Activated CD8-positive, alpha-beta T cell treated with anti-CD3 and anti-CD28 coated beads for 36 hours (primary cell): Measurements from ENCODE around the gene CACUL1. TPM values are rescaled to one million over a fixed set of nuclear protein-coding genes. Genes with fewer than 3 reads are reported as not detected.

Experiments used
- ATAC-seq: fragments of 200-7000 bp; cut with Tn5 transposase; one replicate; pipeline ENCODE4 v1.10.0; 2021; ENCODE audit warnings: mild to moderate bottlenecking, moderate library complexity
- CTCF ChIA-PET: fragments of 350-600 bp; sonication (Branson Sonifier 250); formaldehyde crosslinking; loops from one replicate; lab custom pipeline; 2021; ENCODE audit warnings: antibody characterized with exemption; lab: Charles Lee
- POLR2A ChIA-PET: fragments of 350-600 bp; sonication (Branson Sonifier 250); formaldehyde crosslinking; loops from one replicate; lab custom pipeline; 2021; ENCODE audit warnings: antibody characterized with exemption; lab: Charles Lee
- DNase-seq: peaks from one replicate; pipeline ENCODE4 v3.0.0-alpha.2; 2020
- H3K27ac Mint-ChIP-seq: one replicate; pipeline ENCODE4 v1.8.0; 2021; ENCODE audit warnings: mild to moderate bottlenecking, mixed read lengths
- H3K27me3 Mint-ChIP-seq: one replicate; pipeline ENCODE4 v1.8.0; 2021; ENCODE audit warnings: mixed read lengths
- H3K36me3 Mint-ChIP-seq: one replicate; pipeline ENCODE4 v1.8.0; 2021; ENCODE audit warnings: low read depth, mixed read lengths
- H3K4me1 Mint-ChIP-seq: one replicate; pipeline ENCODE4 v1.8.0; 2021; ENCODE audit warnings: low read depth, mixed read lengths
- H3K4me3 Mint-ChIP-seq: one replicate; pipeline ENCODE4 v1.8.0; 2021; ENCODE audit warnings: mild to moderate bottlenecking, moderate library complexity, mixed read lengths
- H3K9me3 Mint-ChIP-seq: one replicate; pipeline ENCODE4 v1.8.0; 2021; ENCODE audit warnings: mixed read lengths
- intact Hi-C: fragments of 100-400 bp; cut with micrococcal nuclease; formaldehyde crosslinking; loops from one replicate; pipeline ENCODE4 v1.10.0; 2022
- total RNA-seq, 2 experiments: library from RNA; stranded (reverse); gene quantifications; one replicate each; pipeline ENCODE4 v1.2.3, GENCODE V29; 2021
- TF ChIP-seq, protein P1 (sequence below): fragments of 200-600 bp; IDR thresholded peaks from one replicate; pipeline ENCODE4 v1.8.0; 2022; ENCODE audit warnings: antibody characterized with exemption, mild to moderate bottlenecking

The CACUL1 gene
- total RNA-seq, 2 experiments from 2014 or later: 25.6 to 26.1 TPM

DNA sequence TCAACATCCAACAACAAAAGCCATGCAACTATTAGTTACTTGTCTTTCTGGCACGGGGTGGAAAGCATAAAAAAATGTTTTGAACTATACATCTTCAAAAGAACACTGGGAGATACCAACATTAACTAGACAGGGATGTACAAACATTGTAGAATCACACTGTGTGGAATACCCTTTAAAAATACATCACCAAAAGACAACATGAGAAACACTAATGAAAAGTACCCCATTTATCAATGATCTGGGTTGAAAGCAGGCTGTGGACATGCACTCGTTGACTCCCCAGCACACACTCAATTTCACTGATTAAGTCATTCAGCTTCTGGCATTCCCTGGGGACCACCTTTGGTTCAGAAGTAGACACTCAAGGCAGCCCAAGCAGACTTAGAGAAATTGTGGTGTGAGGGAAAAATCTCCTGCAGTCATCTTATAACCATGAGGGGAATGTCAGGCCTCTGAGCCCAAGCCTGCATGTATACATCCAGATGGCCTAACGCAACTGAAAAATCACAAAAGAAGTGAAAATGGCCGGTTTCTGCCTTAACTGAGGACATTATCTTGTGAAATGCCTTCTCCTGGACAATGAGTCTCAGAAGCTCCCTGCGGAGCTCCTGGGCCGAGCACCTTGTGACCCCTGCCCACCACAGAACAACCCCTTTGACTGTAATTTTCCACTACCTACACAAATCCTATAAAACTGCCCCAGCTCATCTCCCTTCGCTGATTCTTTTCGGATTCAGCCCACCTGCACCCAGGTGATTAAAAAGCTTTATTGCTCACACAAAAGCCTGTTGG is 53.0 kb downstream of the CACUL1 start:
- DNase-seq (no peak), ATAC-seq (no peak)
- ChIA-PET POLR2A (interaction anchor here (0.6 kb wide), 2 partner anchors 16 to 66 kb away, joined by 3 to 6 read pairs; no protein-coding TSS in a partner anchor), CTCF (interaction anchor here (1.0 to 1.5 kb wide), 2 partner anchors 18 to 133 kb away, joined by 4 to 5 read pairs; no protein-coding TSS in a partner anchor)
- Mint-ChIP-seq H3K36me3 (peaks cover 26% of the 10 kb centered on the region), H3K27me3 (no peaks in the 10 kb centered on the region), H3K9me3 (no peaks in the 10 kb centered on the region), H3K27ac (no peak overlapping the region), H3K4me1 (peaks cover 45% of the 10 kb centered on the region), H3K4me3 (no peak overlapping the region)
- TF ChIP-seq, protein P1, sequence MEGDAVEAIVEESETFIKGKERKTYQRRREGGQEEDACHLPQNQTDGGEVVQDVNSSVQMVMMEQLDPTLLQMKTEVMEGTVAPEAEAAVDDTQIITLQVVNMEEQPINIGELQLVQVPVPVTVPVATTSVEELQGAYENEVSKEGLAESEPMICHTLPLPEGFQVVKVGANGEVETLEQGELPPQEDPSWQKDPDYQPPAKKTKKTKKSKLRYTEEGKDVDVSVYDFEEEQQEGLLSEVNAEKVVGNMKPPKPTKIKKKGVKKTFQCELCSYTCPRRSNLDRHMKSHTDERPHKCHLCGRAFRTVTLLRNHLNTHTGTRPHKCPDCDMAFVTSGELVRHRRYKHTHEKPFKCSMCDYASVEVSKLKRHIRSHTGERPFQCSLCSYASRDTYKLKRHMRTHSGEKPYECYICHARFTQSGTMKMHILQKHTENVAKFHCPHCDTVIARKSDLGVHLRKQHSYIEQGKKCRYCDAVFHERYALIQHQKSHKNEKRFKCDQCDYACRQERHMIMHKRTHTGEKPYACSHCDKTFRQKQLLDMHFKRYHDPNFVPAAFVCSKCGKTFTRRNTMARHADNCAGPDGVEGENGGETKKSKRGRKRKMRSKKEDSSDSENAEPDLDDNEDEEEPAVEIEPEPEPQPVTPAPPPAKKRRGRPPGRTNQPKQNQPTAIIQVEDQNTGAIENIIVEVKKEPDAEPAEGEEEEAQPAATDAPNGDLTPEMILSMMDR: no peak
- intact Hi-C loops: no loop called here

GRCh38 chr10:118698421-118698820 is 56.3 kb downstream of the CACUL1 start:
- Mint-ChIP-seq H3K9me3 (no peaks in the 10 kb centered on the region), H3K27me3 (no peaks in the 10 kb centered on the region), H3K4me3 (peak overlapping the region; percentile 22), H3K27ac (peak overlapping the region; percentile 57), H3K4me1 (peaks cover 50% of the 10 kb centered on the region), H3K36me3 (peaks cover 28% of the 10 kb centered on the region)
- ATAC-seq (peak; percentile 100), DNase-seq (peak; percentile 94)
- CTCF ChIA-PET: interaction anchor here (0.9 to 1.7 kb wide), 3 partner anchors 14 to 130 kb away, joined by 3 to 6 read pairs (median 5); no protein-coding TSS in a partner anchor
- intact Hi-C loops: no loop called here
- TF ChIP-seq, protein P1: no peak
- POLR2A ChIA-PET: interaction anchor here (0.9 kb wide), 1 partner anchor 11 kb away, joined by 3 read pairs; no protein-coding TSS in a partner anchor

- H3K27ac Mint-ChIP-seq: no peak overlapping the region
- no peak for DNase-seq
- no peaks in the 10 kb centered on the region for H3K27me3 Mint-ChIP-seq
- intact Hi-C loops: no loop called here
- POLR2A ChIA-PET: no interaction called here
- peaks cover 23% of the 10 kb centered on the region for H3K36me3 Mint-ChIP-seq
- H3K4me3 Mint-ChIP-seq: no peak overlapping the region
- peaks cover 35% of the 10 kb centered on the region for H3K4me1 Mint-ChIP-seq
- TF ChIP-seq, protein P1: no peak
- no peaks in the 10 kb centered on the region for H3K9me3 Mint-ChIP-seq
- CTCF ChIA-PET: interaction anchor here (1.0 to 4.8 kb wide), 5 partner anchors 9 to 67 kb away, joined by 3 to 16 read pairs (median 4); no protein-coding TSS in a partner anchor
- no peak for ATAC-seq
Observed at GRCh38 chr10:118694848-118695247, 59.9 kb downstream of the CACUL1 start.

- no peaks in the 10 kb centered on the region for H3K27me3 Mint-ChIP-seq
- H3K4me3 Mint-ChIP-seq: no peak overlapping the region
- H3K36me3 Mint-ChIP-seq: peaks cover 29% of the 10 kb centered on the region
- ChIA-PET POLR2A (no interaction called here), CTCF (interaction anchor here (1.4 to 4.8 kb wide), 3 partner anchors 24 to 28 kb away, joined by 3 to 16 read pairs (median 4); no protein-coding TSS in a partner anchor)
- H3K27ac Mint-ChIP-seq: no peak overlapping the region
- intact Hi-C loops: no loop called here
- peaks cover 20% of the 10 kb centered on the region for H3K4me1 Mint-ChIP-seq
- DNase-seq (no peak), ATAC-seq (no peak)
- H3K9me3 Mint-ChIP-seq: no peaks in the 10 kb centered on the region
- TF ChIP-seq, protein P1: no peak
Observed at GRCh38 chr10:118692872-118693271, 61.9 kb downstream of the CACUL1 start.
